Esophagus mucosa (tissue), 1 donor: ENCODE results near the gene GALNT8. TPM values are rescaled to one million over a fixed set of nuclear protein-coding genes. Genes with fewer than 3 reads are reported as not detected.
"Not testable (repeated sequence)": the region's sequence is repeated elsewhere in the genome, so short reads cannot be mapped to it uniquely, and the experiment has no call there.

Source experiments
- ATAC-seq: fragments of 200-7000 bp; cut with Tn5 transposase; one replicate; pipeline ENCODE4 v1.9.1; 2020
- total RNA-seq: library from RNA; stranded (reverse); gene quantifications from one replicate; pipeline ENCODE4 v1.2.4, GENCODE V29; 2023
- donor health status: DM: yes; HTN: yes; CAD: no.

Gene GALNT8
- total RNA-seq = not detected

DNA sequence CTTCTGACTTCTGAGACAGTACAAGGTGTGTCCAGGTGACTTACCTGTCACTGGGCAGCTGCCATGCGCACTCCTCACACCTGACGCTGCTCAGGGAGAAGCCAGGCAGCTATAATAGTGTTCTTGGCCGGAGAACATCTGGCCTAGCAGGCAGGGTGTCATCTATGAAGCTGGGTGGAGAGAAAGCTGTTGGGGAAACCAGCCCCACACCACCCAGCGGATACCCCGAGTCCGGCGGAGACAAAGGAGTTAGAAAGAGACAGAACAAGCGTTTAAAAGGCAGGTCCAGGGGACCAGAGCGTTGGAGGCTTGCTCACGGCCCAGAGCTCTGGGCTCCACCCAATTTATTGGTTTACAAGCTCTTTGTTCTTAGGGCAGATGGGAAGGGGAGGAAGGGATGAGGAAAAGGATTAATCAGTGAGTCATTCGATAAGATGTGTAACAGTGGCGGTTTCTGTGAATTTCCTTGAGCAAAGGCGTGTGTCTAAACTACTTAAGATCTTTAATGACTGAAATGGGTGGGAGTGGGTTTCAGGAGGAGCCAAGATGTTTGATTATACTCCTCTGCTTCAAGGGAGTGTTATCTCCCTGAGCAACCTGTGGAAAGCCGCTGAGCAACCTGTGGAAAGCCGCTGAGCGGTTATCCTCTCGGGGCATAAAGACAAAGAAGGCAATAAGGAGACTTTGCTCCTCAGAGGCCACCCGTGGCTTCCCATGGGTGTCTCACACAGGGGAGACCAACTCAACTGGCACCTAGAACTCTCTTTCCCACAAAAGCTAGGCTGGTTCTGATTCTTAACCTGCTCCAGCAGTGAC lies at the start of gene GALNT8:
Gene GALNT8 (plus strand): TSS at position 580 of the 816 bp plus-strand sequence. CDS start 278 bp downstream, outside the sequence.
- ATAC-seq = peak; percentile 83

DNA sequence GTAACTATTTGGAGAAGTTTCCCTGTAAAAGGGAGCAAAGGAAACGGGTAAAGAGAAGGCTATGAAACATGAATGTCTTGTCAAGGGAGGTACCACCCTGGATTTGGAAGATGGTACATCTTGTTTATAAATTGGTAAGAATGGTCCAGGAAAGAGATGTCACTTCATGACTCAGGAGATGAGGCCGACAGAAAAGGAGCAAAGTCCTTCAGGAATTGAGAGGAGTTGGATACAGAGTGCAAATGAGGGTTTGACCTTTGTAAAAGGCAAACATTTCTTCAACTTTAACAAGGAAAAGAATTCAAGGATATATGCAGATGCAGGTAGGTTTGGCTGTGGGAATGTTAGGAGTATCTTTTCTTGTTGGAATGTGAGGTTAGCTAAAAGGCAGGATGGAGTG lies 40.5 kb upstream of the GALNT8 start:
- no peak for ATAC-seq

DNA sequence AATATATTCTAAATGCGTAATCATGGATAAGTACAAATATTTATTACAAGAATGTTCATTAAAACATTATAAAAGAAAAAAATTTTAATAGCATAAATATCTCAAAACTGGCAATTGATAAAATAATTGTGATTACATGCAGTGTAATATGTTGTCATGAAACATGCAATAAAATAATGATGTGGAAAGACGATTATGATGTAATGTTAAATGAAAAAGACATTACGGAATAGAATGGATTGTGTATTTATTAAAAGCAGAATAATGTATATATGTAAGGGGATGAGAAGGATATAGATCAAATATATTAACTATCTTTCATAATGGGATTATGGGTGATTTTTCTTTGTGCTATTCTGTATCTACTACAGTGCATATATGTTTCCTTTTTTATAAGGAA lies 38.5 kb upstream of the GALNT8 start:
- no peak for ATAC-seq

- no peak for ATAC-seq
These were observed 34.9 kb upstream of the GALNT8 start for GRCh38 chr12:4685317-4685716.

GRCh38 chr12:4690760-4691159 lies 29.4 kb upstream of the GALNT8 start:
- no peak for ATAC-seq

- ATAC-seq = no peak
These were observed 19.6 kb upstream of the GALNT8 start for GRCh38 chr12:4700621-4701026.

- no peak for ATAC-seq
These were observed 18.6 kb upstream of the GALNT8 start for GRCh38 chr12:4701395-4702190.

- no peak for ATAC-seq
These were observed 16.5 kb upstream of the GALNT8 start for GRCh38 chr12:4703676-4704075.

DNA sequence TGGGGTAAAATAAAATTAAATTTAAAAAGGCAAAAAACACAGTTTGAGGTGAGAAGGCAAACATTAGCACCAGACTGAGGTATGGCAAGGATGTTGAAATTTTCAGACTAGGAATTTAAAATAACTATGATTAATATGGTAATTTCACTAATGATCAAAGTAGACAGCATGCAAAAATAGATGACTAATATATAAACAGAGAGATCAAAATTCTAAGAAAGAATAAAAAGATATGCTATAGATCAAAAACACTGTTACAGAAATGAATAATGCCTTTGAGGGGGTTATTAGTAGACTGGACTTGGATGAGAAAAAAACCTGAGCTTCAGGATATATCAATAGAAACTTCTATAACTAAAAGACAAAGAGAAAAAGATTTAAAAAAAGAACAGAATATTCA lies 14.4 kb upstream of the GALNT8 start:
- no peak for ATAC-seq

DNA sequence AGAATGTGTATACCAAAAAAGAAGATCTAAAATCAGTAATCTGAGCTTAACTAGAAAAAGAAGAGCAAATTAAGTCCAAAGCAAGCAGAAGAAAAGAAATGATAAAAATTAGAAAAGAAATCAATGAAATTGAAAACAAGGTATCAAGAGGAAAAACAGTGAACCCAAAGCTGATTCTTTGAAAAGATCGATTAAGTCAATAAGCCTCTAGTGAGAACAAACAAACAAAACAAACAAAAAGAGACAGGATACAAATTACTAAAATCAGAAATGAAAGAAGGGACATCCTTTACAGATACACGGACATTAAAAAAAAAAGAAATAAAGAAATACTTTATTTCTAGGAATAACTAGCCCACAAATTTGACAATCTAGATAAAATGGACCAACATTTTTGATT lies 12.9 kb upstream of the GALNT8 start:
- no peak for ATAC-seq

DNA sequence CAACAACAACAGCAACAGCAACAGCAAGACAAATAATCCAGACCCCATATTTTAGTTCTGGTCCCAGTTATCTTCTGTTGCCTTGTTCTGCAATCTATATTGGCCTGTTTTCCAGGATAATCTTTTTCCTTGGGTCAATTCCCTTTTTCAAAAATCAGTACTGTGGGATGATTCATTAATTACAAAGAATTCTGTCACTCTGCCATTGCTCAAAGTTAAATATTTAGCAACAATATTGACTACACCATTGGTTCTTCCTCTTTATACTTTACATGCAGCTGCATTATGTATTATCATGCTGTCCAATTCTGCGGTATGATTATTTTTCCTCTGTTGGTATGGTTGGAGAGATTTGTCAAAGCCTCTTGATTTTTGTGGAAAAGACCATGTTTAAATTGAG lies 10.1 kb upstream of the GALNT8 start:
- no peak for ATAC-seq

- no peak for ATAC-seq
These were observed 5.3 kb upstream of the GALNT8 start for GRCh38 chr12:4714879-4715278.

- ATAC-seq = no peak
These were observed 2.4 kb upstream of the GALNT8 start for GRCh38 chr12:4717806-4718205.

- no peak for ATAC-seq
These were observed 416 bp downstream of the GALNT8 start for GRCh38 chr12:4720637-4720995.

DNA sequence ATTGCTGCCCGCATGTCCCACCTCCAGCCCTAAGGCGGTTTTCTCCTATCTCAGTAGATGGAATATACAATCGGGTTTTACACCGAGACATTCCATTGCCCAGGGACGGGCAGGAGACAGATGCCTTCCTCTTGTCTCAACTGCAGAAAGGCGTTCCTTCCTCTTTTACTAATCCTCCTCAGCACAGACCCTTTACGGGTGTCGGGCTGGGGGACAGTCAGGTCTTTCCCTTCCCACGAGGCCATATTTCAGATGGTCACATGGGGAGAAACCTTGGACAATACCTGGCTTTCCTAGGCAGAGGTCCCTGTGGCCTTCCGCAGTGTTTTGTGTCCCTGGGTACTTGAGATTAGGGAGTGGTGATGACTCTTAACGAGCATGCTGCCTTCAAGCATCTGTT lies 1.4 kb downstream of the GALNT8 start:
- ATAC-seq = not testable (repeated sequence)

- no peak for ATAC-seq
These were observed 3.0 kb downstream of the GALNT8 start for GRCh38 chr12:4723226-4723625.

GRCh38 chr12:4725057-4725456 lies 4.9 kb downstream of the GALNT8 start:
- no peak for ATAC-seq

DNA sequence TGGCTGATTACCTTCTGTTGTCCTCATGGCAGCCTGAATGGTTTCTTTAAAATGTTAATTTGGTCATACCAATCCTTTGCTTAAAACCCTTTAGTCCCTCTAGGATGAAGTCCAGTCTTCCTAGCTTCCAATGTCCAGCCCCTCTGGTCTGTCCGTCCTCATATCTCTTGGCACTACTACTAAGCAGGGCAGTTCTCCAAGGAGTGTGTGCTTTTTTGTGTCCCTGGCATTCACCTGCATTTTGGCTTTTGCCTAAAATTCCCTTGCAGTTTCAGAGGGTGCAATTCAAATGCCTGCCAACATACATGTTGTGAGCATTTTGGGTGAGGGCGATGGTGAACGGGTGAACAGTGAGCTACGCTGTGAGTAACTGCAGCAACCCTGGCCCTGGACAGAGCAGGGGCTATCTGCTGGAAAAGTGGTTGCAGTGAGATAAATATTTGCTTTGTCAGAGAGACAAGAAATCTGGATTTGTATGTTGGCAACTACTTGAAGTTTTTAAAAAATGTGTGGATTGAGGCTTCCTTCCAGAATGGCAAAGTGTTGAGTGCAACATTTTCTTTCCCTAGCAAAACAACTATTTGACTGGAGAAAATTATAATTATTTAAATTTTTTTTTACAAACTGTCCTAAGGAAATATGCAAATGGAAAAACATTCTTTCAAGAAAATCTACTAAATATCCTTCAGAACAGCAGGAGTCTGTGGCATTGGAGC lies 14.6 kb downstream of the GALNT8 start:
- ATAC-seq = no peak

- ATAC-seq = peak; percentile 78
These were observed 15.9 kb downstream of the GALNT8 start for GRCh38 chr12:4736091-4736490.

DNA sequence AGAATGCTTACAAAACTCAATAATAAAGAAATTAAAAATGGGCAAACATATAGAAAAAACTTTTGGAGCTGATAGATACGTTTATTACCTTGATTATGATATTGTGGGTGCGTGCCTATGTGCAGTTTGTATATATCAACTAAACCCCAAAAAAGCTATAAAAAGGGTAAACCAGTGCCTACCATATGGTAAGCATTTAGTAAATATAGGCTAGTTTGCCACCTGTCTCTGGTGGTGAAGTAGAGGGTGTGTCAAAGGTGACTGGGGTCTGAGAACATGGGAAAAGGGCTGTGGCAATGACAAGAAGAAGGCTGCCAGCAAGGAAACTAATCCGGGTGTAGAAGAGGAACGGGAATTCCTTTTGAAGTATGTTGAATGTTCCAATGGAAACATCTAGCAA lies 18.3 kb downstream of the GALNT8 start:
- no peak for ATAC-seq

DNA sequence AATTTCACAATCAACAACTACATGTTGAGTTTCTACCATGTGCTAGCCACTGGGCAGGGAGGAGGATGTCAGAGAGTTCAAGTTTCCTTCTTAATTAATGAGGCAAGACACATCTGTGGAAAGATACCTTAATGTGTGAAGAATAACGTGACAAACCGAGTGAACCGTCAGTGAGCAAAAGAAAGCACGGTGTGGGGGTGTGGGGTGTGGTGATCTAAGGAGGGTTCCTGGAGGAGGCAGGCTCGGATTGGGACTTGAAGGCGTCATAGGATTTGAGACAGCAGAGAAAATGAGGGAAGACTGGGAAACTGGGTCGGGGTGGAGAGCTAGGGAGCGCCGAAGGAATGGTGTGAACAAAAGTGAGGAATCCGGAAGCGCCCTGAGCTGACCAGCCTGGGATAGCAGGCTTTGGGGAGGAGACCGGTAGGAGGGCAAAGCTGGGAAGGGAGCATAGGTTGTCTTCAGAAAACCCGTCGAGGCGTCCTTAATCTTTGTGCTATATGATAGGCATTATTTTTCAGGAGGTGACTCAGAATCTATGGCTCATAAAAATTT lies 22.3 kb downstream of the GALNT8 start:
- no peak for ATAC-seq

- ATAC-seq = peak; percentile 33
These were observed 22.8 kb downstream of the GALNT8 start for GRCh38 chr12:4743046-4743445.

DNA sequence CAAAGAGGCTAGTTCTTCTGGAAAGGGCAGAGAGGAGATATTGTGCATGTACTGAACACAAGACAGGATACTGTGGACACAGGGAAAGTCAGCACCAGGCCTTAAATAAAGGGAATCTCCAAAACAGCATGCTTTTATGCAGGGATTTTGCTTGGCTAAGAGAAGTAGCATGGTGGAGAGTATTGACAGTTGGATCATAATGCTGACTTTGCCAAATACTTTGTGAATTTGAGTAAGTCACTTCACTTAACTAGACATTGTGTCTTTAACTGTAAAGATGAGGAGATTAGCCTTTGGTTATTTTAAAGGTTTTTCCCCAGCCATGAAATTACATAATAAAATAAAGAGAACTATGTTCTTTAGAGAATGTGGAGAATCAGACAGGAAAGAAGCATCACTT lies 24.5 kb downstream of the GALNT8 start:
- no peak for ATAC-seq
